NCI-H2107 (cell line): ENCODE measurements around the gene CD2AP.
"Not testable (repeated sequence)": the region's sequence is repeated elsewhere in the genome, so short reads cannot be mapped to it uniquely, and the experiment has no call there.

Source experiments
- DNase-seq: peaks from one replicate; lab custom pipeline; 2025; lab: John Stamatoyannopoulos, UW

The CD2AP gene

DNA sequence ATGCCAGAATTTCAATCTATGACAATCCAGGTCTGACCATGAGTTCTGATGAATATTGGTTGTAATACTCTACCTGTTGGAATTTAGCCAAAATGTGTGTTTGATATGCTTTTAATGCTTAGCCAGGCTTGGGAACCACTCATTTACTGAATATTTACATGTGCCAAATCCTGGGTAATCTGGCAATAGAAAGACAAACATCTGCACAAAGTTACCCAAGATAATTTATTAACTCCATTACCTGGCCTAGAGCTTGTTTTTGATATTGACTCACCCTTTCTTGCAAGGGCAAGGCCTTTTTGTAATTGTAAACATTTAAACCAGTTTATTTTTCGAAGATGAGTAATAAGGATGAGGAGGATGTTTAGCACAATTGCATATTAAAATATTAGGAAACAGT lies 13.5 kb upstream of the CD2AP start:
- no peak for DNase-seq

DNA sequence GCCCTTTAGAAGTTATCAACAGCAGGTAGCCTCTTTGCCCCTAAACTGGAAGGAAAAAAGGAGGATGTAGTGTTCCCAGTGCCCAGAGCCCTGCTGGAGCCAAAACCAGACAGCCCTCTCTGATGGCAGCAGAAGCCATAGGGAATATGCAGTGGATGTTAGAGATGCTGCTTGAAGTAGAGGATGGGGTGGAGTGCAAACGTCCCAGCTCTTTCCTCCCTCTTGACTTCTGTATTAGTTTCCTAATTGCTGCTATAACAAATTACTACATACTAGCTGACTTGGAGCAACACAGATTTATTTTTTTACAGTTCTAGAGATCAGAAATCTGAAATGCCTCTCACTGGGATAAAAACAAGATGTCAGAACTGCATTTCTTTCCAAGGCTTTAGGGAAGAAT lies 12.5 kb upstream of the CD2AP start:
- no peak for DNase-seq

DNA sequence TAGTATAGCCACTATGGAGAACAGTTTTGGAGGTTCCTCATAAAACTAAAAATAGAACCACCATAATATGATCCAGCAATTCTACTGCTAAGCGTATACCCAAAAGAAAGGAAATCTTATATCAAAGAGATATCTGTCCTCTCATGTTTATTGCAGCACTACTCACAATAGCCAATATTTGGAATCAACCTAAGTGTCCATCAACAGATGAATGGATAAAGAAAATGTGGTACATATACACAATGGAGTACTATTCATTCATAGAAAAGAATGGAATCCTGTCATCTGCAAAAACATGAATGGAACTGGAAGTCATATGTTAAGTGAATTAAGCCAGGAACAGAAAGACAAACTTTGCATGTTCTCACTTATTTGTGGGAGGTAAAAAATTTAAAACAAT lies 5.7 kb upstream of the CD2AP start:
- DNase-seq: no peak

DNA sequence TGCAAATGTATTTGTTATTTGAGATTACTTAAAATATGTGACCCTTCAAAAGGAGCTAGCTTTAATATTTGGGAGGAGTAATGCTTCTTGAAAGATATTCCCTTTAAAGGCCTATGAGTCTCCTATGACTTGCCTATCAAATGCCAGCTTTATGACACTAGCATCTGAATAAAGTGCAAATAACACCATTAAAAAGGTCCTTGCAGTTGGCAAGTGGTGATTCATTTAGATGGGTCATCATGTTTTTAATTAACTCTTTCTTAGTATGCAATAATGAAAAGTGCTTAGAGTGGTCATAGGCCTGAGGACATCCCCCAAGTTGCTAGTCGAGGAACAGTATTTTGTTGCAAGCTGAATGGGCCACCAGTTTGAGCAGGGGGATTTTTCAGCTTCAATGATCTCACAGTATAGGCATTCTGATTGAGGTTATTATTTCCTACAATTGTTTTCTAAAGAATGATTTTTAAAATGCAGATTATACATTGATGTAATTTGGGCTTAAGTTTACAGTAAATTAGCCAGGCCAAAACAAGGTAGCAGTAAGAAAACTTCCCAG lies 3.7 kb upstream of the CD2AP start:
- no peak for DNase-seq

DNA sequence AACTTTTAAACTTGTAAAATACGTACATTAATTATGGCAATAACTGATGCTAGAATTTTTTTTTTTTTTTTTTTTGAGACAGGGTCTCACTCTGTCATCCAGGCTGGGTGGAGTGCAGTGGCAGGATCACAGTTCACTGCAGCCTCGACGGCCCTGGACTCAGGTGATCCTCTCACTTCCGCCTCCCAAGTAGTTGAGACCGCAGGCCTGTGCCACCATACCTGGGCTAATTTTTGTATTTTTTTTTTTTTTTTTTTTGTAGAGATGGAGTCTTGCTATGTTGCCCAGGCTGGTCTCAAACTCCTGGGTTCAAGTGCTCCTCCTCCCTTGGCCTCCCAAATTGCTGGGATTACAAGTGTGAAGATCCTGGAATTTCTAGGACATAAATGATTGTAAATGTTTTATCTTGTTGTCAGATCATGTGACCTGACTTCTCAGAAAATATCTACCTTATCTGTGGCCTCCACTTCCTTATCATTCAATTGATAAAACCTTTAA lies 2.2 kb upstream of the CD2AP start:
- DNase-seq: no peak

DNA sequence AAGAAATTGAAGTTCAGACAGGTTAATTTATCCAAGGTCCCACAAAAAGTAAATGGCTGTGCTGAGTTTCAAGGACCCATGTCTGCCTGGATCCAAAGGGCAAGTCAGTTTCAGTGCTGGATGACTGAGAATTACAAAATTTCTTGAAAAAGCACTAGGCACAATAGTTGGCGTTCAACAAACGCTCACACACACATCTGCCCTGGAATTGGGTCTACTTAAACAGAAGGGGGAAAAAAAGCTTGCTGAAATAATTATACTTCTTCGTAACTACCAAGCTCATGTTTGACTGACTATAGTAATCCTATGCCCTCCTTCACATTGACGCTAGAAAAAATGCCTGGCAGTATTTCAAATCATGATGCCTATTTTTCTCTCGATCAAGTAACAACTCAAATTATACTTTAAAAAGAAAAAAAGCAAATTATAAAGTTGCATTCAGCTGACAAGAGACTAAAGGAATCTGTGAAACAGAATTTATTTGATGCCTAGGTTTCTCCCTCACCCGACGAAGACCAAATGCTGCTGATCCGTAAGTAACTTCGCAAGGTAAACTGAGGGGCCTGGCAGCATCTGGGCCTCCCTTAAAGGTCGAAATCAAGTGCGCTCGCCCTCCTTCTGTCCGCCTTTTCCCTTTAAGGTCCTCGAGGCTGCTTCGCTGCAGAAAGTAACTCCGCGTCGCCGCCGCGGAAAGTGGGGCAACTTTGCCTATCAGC lies 650 bp upstream of the CD2AP start:
- DNase-seq: no peak

DNA sequence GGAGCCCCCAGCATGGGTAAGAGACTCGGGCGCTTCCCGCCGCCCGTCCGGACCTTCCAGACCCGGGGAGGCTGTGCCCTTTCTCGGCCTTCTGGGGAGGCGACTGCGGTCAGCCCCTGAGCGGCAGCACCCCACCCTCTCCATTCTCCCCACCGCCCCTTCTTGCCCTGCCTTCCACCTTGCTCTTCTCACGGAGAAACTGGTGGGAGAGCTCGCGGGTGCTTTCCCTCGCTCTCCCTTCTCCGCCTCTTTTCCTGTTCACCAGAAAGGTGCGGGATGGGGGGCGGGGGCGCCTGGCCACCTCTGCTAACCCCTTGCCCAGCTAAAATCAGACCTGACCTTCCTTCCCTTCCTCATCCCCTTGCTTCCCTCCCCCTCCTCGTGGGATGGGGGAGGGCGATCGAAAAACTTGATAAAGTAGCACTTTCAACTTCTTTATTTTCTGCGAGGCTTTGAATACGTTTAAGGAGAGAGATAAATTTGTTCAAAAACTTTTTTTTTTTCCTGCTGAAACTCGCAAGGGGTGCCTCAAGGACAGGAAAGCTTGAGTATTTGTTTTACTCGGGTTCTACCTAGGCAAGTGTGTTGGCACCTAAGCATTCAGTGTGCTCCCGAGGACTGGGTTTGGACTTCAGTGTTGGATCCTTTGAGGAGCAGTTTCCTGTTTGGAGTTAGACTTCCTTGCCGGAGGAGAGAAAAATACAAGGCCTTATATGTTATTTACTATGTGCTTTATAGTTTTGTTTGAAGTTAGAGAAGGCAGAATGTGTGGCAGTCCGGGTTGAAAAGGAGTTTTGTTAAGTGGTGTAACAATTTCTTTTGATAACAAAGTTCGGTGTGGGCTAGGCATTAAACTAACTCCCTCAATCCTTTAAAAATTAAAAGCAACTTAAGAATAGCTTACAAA lies 897 bp downstream of the CD2AP start:
- no peak for DNase-seq

DNA sequence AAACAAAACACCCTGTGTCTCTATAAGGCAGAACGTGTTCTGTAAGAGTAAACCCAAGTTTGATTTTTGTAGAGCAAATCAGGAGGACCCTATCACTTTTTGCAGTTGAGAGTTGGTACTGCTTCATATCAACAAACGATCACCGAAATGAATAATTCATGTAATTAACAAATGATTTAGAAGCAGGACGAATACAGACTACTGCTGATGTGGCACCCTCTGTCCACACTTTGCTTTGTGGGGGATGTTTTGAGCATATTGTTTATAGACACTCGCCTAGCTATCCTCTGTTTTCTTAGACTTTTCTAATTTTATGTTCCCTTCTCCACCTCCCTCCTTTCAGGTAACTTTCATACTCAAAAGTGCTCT lies 1.5 kb downstream of the CD2AP start:
- no peak for DNase-seq

DNA sequence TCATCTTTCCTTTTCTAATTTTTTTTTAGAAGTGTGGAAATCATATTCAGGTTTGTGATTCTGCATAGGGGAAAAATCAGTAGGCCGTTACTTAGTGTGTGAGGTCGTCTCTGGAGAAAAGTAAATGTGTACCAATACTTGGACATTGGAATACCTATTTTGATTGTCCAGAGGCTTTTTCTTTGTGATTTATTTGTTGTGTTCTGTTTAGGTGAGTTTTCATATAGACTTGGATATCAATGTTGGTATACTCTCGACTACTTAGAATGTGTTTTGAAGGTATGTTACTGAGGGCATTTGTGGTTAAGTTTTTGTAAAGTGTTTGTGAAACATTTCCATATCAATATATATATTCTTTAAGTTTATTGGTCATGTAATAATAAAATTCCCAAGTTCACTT lies 2.3 kb downstream of the CD2AP start:
- DNase-seq: no peak

DNA sequence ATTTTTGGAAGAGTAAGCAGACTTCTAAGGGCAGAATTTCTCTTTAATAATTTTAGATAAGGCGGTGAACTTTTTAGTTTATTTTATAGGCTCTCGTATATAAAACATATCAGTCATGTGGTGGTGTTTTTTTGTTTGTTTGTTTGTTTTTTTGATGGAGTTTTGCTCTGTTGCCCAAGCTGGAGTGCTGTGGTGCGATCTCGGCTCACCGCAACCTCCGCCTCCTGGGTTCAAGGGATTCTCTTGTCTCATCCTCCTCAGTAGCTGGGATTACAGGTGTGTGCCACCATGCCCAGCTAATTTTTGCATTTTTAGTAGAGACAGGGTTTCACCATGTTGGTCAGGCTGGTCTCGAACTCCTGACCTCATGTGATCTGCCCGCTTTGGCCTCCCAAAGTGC lies 3.6 kb downstream of the CD2AP start:
- not testable (repeated sequence) for DNase-seq

DNA sequence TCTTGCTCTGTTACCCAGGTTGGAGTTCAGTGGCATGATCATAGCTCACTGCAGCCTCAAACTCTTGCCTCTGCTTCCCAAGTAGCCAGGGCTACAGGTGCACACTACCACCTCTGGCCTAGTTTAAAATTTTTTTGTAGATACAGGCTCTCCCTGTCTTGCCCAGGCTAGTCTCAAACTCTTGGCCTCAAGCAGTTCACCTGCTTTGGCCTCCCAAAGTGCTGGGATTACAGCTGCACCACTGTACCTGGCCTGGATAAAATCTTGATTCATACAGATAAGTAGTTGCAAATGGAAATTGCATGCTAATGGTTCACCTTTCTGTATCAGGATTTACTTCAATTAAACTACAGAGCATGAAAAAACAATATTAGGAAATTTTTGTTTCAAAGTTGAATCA lies 4.2 kb downstream of the CD2AP start:
- DNase-seq: no peak

DNA sequence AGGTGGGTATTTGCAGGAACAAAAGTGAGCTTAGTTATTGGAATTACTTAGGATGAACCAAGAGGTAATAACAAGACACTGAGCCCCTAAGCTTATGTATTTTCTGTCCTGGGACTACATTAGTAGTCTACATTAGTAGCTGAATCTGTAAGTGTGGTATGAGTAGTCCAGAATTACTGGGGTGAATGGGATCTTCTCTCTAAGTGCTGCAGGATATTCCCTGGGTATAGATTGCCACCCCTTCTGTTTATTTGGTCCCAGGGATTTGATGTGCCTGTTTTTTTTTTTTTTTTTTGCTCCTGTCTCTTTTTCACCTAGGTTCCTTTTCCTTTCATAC lies 5.9 kb downstream of the CD2AP start:
- DNase-seq: no peak

DNA sequence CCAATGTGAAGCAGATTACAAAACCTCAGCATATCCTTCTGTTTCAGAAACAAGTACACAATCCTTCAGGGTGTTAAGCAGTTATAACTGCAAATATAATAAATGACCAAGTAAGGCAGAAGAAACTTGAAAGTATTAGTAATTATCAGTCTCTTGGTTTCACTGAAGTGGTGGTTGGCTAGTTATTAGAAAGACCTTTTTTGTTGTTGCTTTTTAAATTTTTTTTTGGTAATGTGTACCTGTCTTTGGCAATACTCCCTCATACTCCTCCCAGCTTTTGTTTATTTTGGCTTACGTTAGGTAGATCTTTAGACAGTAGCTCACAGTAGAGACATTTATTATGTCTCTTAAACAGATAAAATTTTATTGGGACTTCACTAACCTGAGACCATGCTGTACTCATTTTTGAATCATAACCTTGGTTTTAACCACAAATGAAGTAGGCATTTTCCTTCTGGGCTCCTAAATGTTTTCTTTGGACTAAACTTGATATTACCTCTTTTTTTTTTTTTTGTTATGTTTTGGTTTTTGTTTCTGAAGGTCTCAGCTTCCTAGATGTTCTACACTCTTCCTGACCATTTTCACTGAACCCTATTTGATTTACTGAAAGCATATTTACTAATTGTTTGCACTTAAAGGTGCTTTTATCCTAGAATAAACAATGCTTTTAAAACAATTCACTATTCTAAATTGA lies 6.4 kb downstream of the CD2AP start:
- DNase-seq: no peak

DNA sequence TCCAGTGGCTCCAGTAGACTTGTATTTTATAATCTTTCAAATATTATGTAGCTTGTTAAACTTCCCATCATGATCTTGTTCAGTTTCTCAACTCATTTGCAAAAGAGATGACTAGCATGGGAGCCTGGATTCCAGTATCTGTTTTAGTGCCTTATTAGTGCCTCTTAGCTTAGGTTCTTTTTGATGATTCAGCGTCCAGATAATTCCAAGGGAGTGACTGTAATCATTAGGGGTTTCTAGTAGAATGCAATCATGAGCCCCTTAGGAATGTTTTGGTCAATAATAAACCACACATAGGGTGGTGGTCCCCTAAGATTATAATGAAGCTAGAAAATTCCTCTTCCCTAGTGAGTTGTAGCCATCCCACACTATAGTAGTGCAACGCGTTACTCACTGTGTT lies 7.0 kb downstream of the CD2AP start:
- no peak for DNase-seq

DNA sequence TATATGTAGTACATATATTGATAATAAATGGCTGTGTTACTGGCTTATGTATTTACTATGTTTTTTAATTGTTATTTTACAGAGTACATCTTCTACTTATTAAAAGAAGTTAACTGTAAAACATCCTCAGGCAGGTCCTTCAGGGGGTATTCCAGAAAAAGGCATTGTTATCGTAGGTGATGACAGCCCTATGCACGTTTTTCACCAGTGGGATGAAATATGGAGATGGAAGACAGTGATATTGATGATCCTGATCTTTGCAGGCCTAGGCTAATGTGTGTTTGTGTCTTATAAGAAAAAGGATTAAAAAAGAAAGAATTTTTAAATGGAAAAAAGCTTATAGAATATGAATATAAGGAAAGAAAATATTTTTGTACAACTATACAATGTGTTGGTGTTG lies 7.5 kb downstream of the CD2AP start:
- DNase-seq: no peak

DNA sequence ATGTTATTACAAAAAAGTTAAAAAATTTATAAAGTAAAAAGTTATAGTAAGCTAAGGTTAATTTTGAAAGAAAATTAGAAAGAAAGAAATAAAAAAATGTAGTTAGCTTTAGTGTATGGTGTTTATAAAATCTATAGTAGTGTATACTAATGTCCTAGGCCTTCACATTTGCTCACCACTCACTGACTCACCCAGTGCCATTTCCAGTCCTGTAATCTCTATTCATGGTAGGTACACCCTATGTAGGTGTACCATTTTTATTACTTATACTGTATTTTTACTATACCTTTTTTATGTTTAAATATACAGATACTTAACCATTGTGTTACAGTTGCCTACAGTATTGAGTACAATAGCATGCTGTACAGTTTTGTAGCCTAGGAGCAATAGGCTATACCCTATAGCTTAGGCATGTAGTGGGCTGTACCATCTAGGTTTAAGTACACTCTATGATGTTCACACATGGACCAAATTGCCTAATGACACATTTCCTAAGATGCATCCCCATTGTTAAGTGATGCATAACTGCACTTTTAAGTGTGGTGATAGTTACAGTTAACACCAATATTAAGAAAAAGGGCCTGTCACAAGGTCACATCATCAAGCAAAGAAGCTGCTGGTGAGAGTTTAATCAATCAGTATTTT lies 8.0 kb downstream of the CD2AP start:
- DNase-seq: no peak

DNA sequence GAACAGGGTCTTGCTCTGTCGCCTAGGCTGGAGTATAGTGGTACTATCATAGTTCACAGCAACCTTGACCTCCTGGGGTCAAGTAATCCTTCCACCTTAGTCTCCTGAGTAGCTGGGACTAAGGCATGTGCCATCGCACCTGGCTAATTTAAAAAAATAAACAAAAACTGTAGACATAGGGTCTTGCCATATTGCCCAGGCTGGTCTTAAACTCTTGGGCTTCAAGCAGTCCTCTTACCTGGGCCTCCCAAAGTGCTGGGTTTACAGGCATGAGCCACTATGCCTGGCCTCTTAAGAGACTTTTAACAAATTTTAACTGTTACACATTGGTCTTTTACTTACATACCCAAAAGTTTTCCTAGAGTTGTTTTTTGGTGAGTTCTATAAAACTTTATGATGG lies 12.4 kb downstream of the CD2AP start:
- no peak for DNase-seq

DNA sequence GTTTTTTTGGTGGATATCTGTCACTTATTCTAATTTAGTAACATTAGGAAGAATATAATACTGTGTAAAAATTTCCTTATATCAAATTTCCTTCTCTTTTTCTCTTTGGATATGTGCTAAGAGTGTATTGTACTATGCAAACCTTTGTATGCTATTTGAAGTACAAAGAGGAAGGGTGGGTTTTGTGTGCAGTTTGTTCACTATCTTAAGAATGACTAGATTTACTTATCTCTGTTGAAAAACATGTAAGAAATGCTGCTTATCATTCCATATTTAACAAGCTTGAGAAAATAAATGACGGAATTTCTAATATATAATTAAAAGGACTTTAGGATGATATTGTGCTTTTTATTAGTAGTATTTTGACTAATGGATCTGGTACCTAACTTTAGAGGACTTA lies 13.1 kb downstream of the CD2AP start:
- no peak for DNase-seq

DNA sequence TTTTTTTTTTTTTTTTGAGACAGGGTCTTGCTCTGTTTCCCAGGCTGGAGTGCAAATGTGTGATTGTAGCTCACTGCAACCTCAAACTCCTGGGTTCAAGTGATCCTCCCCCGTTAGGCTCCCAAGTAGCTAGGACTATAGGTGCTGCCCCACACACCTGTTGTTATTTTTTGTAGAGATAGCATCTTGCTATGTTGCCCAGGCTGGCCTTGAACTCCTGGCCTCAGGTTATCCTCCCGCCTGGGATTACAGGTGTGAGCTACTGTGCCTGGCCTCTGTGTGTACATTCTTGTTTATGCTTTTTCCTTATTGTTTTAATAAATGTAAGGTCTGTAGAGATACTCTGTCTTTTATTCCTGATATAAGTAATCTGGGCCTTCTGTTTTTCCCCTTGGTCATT lies 14.8 kb downstream of the CD2AP start:
- DNase-seq: no peak

DNA sequence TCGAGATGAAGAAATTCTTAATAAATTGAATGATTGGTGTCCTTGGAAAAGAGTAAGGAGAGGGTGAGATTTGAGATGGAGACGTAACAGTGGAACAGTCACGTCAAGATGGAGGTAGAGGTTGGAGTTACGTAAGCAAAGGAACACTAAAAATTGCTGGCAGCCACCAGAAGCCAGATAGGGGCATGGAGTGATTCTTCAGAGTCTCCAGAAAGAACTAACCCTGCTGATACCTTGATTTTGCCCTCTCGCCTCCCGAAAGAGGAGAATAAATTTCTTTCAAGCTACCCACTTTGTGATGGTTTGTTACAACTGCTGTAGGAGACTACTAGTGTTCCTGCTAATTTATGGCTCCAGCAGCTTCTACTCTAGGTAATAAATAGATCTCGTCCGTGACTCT lies 17.6 kb downstream of the CD2AP start:
- no peak for DNase-seq

DNA sequence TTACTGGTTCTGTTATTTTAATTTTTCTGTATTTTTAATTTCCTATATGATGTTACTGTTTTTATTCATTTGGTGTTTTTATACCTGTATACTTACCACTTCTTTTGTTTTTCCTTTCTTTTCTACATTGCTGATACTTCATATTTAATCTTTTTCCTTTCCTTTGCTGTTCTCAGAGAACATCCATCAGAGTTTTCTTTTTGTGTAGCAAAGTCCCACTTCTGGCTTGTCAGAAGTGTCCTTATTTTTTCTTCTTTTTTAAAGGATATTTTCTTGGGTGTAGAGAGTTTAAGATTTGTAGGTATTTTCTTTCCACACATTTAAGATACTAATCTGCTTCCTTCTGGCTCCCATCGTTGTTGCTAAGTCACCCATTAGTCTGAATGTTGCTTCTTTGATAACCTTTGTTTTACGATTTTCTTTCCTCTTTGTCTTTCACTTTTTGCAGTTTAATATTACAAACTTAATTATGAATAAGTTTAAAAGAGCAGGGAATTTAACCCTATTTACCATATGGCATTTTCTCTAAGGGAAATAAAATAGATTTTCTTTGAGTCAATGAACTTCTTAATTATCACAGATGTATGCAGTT lies 18.5 kb downstream of the CD2AP start:
- DNase-seq: no peak
